CD1c-positive myeloid dendritic cell (primary cell): ENCODE results near the gene MRPL43.
"Not testable (repeated sequence)": the region's sequence is repeated elsewhere in the genome, so short reads cannot be mapped to it uniquely, and the experiment has no call there.

Experiments
- DNase-seq: peaks from one replicate; pipeline ENCODE4 v3.0.0-alpha.2; 2016; ENCODE audit errors: extremely low spot score

The MRPL43 gene

GRCh38 chr10:100986952-100987684 lies at the start of gene MRPL43, which contains the start of gene TWNK:
TSS of gene MRPL43 (minus strand) at chr10:100987497. CDS start at chr10:100987443, 54 bp downstream.
TSS of gene TWNK (plus strand) at chr10:100987543. CDS start at chr10:100988211, 668 bp downstream.
- peak; percentile 89 for DNase-seq

DNA sequence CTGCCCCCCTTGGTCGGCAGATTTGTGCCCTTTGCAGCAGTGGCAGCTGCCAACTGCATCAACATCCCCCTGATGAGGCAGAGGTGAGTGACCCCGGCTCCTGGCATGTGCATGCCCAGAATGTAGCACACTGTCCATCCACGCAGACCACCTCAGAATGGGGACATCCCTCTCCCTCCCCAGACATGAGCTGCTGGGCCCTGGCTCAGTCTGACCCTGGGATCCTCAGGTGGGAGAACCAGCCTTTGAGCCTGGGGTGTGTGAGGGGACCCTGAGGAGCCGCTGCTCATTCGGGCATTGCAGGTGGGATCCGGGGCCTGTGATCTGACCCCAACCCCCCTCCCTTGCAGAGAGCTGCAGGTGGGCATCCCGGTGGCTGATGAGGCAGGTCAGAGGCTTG lies 49.4 kb upstream of the MRPL43 start:
- DNase-seq, result no peak

GRCh38 chr10:101035916-101036702 lies 48.8 kb upstream of the MRPL43 start:
- DNase-seq, result no peak

DNA sequence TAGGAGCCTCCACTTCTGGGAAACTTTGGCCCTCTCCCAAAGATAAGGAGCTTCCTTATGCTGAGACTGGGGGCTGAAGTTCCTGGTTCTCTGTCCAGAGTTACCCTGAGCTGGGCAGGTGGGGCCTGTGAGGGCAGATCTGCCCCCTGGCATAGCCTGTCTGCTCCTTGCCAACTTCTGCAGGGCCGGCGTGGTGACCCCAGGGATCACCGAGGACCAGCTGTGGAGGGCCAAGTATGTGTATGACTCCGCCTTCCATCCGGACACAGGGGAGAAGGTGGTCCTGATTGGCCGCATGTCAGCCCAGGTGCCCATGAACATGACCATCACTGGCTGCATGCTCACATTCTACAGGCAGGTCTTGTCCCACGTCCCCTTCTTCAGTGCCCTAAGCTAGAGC lies 48.0 kb upstream of the MRPL43 start:
- no peak for DNase-seq

GRCh38 chr10:101034404-101034803 lies 47.1 kb upstream of the MRPL43 start:
- not testable (repeated sequence) for DNase-seq

DNA sequence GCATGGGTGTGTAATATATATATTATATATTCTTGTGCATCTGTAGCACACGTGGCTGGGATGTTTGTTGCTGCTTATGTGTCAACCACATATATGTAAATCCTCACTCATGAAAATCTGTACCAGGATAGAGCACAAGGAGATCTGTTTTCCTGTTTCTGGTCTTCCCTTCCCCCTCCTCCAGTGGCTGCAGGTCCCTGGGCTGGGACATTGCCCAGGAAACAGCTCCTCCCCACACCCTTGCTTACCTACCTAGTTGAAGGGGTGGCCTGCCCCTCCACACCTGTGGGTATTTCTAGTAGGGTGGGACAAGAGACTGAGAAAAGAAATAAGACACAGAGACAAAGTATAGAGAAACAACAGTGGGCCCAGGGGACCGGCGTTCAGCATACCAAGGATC lies 46.0 kb upstream of the MRPL43 start:
- DNase-seq, result no peak

- peak; percentile 80 for DNase-seq
Measured at GRCh38 chr10:101032637-101033224, 45.4 kb upstream of the MRPL43 start.

GRCh38 chr10:101031796-101032636 lies 44.7 kb upstream of the MRPL43 start:
- peak; percentile 93 for DNase-seq

DNA sequence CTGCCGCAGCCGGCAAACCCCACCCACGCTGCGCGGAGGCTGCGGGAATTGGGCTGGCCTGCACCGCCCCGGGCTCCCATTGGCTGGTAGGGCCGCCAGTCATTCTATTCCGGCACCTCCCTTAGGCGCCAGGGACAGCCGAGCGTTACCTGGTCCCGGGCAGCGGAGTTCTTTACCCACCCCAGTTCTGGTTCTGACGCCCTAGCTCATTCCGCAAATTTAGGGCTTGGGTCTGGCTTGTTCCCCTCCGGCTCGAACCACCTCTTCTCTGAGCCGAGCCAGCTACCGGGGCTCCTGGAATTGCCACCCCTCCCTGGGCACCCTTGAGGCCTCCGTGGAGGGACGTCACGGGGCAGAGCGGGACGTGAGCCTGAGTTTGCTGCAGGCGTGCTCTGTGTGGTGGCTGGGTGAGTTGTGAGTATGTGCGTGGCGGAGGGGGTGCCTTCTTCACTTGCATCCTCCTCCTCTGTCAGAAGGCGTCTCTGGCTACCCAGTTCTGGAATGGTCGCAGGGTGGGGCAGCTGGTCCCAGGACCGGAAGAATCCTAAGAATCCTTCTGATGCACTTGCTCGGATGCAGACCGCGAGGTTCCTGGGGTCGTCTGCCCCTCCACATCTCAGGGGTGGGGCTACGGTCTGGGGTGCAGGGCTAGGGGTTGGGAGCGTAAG lies 44.0 kb upstream of the MRPL43 start, which contains the start of the genes PDZD7 and SFXN3:
Gene PDZD7 (minus strand): TSS at position 2 of the 668 bp plus-strand sequence. CDS start 910 bp downstream, outside the sequence.
Gene SFXN3 (plus strand): TSS at position 107 of the 668 bp plus-strand sequence. CDS start 3,461 bp downstream, outside the sequence.
- DNase-seq, result peak; percentile 97

- DNase-seq, result no peak
Measured at GRCh38 chr10:101030496-101031127, 43.3 kb upstream of the MRPL43 start.

DNA sequence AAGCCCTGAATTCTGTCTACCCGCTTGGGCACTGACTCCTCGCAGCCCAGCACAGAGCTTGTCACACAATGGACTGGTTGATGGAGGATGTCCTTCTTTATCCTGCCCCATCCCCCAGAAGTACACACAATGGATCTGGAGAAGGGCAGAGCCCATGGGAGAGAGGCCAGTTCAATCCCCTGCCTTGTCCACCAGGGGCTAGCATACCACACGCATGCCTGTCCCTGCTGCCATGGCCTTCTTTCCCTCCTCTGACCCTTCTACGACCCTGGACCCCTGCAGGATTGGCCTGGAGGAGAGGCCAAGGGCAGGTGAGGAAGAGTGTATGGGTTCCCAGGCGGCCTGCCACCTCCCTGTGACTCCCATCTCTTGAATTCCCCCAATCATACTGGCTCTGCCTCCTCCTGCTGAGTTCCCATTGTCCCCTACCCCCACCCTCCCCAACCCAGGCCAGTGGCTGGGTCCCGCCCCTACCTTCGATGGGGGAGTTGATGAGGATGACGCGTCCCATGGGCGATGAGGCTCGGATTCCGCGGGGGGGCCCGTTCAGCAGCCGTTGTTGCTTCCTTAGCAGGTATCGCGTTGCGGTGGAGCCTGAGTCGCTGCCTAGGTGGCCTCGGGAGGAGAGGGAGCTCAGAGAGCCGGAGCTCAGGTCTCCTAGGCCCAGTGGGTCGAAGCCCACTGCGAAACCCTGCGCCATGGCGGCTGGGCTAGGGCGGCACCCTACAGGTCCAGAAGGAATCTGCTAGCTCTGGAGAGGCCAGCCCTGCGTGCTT lies 42.4 kb upstream of the MRPL43 start:
- no peak for DNase-seq

GRCh38 chr10:101028446-101029337 lies 41.4 kb upstream of the MRPL43 start:
- peak; percentile 64 for DNase-seq

GRCh38 chr10:101027106-101027720 lies 39.9 kb upstream of the MRPL43 start:
- DNase-seq, result peak; percentile 29

- DNase-seq, result no peak
Measured at GRCh38 chr10:101022967-101023705, 35.8 kb upstream of the MRPL43 start.

DNA sequence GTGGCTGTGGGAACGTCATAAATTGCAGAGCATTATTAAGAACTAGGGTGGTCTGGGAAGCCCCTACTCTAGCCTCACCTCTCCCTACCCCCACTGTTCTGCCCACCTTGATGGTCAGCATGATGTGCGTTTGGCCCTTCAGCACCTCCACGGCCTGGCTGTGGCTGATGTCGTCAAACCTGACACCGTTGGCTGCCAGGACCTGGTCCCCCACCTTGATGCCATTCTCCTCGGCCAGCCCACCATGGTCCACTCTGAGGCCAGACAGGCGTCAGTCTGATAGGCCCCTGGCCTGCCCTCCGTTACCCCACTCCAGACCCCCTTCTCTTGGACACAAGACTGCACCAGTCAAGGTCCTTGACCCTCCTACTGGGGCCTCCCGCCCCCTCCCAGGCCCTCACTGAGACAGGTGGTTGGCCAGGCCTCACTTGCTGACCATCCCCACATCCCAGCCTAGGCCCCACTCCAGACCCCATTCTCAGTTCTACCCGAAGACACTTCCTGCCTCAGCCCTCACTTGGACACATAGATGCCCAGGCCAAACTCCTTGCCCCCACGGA lies 34.5 kb upstream of the MRPL43 start:
- no peak for DNase-seq

- DNase-seq, result no peak
Measured at GRCh38 chr10:101021239-101021638, 33.9 kb upstream of the MRPL43 start.
